Erythroblast (primary cell): Measurements from ENCODE around the gene ZNF23.

Source experiments
- GATA1 ChIP-seq: IDR thresholded peaks from 2 replicates; pipeline ENCODE4 v1.6.1; 2011; ENCODE audit warnings: low read depth, mild to moderate bottlenecking, control low read depth, low read length, moderate library complexity
- POLR2A ChIP-seq: IDR thresholded peaks from 2 replicates; pipeline ENCODE4 v1.6.1; 2011; ENCODE audit warnings: mild to moderate bottlenecking, low read length

DNA sequence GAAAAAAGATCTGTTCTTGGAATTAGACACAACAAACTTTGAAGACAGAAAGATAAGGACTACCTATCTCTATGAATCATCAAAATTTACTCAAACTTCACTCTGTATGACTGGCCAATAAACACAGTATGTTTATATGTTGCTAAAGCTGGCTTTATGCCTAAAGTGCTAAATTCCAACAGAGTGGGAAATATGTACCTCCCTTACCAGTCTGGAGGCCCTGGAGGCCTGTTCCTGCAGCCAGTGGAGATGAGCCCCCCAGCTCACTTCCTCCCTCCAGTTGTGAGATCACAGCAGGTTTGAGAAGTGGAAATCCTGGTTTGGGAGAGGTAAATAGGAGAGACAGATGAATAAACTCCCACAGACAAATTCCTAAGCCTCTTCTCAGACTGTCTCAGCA lies 9.0 kb downstream of the ZNF23 start:
- TF ChIP-seq POLR2A (no peak), GATA1 (no peak)
